ENCODE results near the gene REPS2.

Gene REPS2

GRCh38 chrX:17024886-17025285, 78.4 kb downstream of the REPS2 start:
- H3K9me3 ChIP-seq (ENCODE audit: control insufficient read depth, low read length), result peaks cover 4% of the 10 kb centered on the region
- H3K4me1 ChIP-seq (ENCODE audit: control insufficient read depth, insufficient read depth, low read length), result peaks cover 27% of the 10 kb centered on the region
- H3K36me3 ChIP-seq (ENCODE audit: control insufficient read depth, insufficient read depth, low read length, severe bottlenecking), result no peaks in the 10 kb centered on the region
- H3K27me3 ChIP-seq (replicated peaks; ENCODE audit: control insufficient read depth, insufficient read depth, low read length), result peaks cover 12% of the 10 kb centered on the region
- H3K9ac ChIP-seq (ENCODE audit: low read length), result no peak overlapping the region
- DNase-seq (ENCODE audit: low read depth), result no peak
- no peak overlapping the region for H3K4me3 ChIP-seq (ENCODE audit: low read length)

DNA sequence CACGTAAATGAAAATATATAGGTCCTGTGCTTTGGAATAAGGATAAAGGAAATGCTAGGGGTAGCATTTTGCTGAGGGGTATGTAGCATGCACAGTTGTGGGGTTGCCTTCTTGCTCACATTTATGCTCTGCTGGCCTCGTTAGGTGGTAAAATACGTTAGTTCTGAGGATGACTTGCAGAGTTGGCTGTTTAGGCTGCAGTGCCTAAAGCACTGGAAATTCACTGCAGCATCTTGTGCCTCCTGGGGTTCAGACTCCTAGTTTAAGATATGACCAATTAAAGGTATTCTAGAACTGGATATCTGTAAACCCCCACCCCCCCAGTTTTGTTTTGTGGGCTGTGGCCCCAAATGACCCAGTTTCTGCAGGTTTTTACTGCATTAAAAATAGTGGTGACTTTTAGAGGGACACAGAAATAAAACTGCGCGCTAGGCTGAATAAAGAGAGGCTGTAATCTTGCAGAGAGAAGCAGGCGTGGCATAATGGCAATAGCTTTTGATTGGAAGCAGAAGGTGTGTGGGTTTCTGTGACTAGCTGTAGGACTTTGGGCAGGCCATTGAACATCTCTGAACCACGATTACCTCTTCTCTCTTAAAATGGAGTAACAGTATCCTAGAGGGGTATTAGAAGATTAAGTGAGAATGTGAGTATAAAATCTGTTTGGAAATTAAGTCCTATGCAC, 79.3 kb downstream of the REPS2 start:
- Histone ChIP-seq H3K36me3 (ENCODE audit: control insufficient read depth, insufficient read depth, low read length, severe bottlenecking) (no peaks in the 10 kb centered on the region), H3K4me3 (ENCODE audit: low read length) (no peak overlapping the region), H3K9me3 (ENCODE audit: control insufficient read depth, low read length) (peaks cover 4% of the 10 kb centered on the region), H3K27me3 (replicated peaks; ENCODE audit: control insufficient read depth, insufficient read depth, low read length) (peaks cover 12% of the 10 kb centered on the region), H3K9ac (ENCODE audit: low read length) (no peak overlapping the region), H3K4me1 (ENCODE audit: control insufficient read depth, insufficient read depth, low read length) (peaks cover 21% of the 10 kb centered on the region)
- no peak for DNase-seq (ENCODE audit: low read depth)

GRCh38 chrX:17027931-17028330, 81.5 kb downstream of the REPS2 start:
- Histone ChIP-seq H3K9ac (ENCODE audit: low read length) (no peak overlapping the region), H3K36me3 (ENCODE audit: control insufficient read depth, insufficient read depth, low read length, severe bottlenecking) (no peaks in the 10 kb centered on the region), H3K9me3 (ENCODE audit: control insufficient read depth, low read length) (peaks cover 4% of the 10 kb centered on the region), H3K4me1 (ENCODE audit: control insufficient read depth, insufficient read depth, low read length) (peaks cover 11% of the 10 kb centered on the region), H3K4me3 (ENCODE audit: low read length) (no peak overlapping the region), H3K27me3 (replicated peaks; ENCODE audit: control insufficient read depth, insufficient read depth, low read length) (peaks cover 17% of the 10 kb centered on the region)
- DNase-seq (ENCODE audit: low read depth), result no peak

- no peak for DNase-seq (ENCODE audit: low read depth)
- Histone ChIP-seq H3K9ac (ENCODE audit: low read length) (no peak overlapping the region), H3K9me3 (ENCODE audit: control insufficient read depth, low read length) (peaks cover 4% of the 10 kb centered on the region), H3K27me3 (replicated peaks; ENCODE audit: control insufficient read depth, insufficient read depth, low read length) (peaks cover 18% of the 10 kb centered on the region), H3K36me3 (ENCODE audit: control insufficient read depth, insufficient read depth, low read length, severe bottlenecking) (no peaks in the 10 kb centered on the region), H3K4me1 (ENCODE audit: control insufficient read depth, insufficient read depth, low read length) (peaks cover 11% of the 10 kb centered on the region), H3K4me3 (ENCODE audit: low read length) (no peak overlapping the region)
Measured at GRCh38 chrX:17028356-17028755, 81.9 kb downstream of the REPS2 start.

- Histone ChIP-seq H3K9me3 (ENCODE audit: control insufficient read depth, low read length) (peaks cover 4% of the 10 kb centered on the region), H3K36me3 (ENCODE audit: control insufficient read depth, insufficient read depth, low read length, severe bottlenecking) (no peaks in the 10 kb centered on the region), H3K4me1 (ENCODE audit: control insufficient read depth, insufficient read depth, low read length) (peaks cover 11% of the 10 kb centered on the region), H3K9ac (ENCODE audit: low read length) (no peak overlapping the region), H3K4me3 (ENCODE audit: low read length) (no peak overlapping the region), H3K27me3 (replicated peaks; ENCODE audit: control insufficient read depth, insufficient read depth, low read length) (peaks cover 21% of the 10 kb centered on the region)
- DNase-seq (ENCODE audit: low read depth), result no peak
Measured at GRCh38 chrX:17030092-17030491, 83.6 kb downstream of the REPS2 start.

DNA sequence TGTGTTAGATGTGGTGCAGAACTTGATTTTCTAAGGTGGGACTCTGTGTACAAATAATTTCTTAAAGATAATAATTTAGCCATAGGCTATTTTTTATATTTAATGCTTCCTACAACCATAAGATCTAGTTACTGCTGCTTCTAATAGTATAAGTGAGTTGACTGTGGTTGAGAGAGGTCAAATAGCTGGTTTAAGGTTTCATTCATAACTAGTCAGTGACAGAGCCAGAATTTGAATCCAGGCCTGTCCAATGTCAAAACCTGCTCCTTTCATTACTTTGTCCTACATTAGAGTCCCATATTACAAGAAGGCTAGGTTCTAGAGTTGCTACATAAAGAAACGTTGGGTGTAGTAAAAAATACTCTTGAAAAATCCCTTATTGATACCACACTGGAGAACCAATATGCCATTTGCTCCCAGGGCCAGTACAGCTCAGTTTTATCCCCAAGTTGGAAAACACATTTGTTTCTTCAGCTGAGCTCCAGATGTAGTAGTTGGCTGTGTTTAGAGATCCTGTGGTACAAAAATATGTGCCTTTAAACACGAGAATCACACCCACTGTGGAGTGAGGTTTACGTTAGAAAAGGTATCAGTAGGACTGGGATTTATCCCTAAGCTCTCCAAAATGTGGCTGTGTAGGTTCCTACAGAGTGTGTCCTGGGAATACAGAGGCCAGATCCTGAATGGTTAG, 84.3 kb downstream of the REPS2 start:
- no peaks in the 10 kb centered on the region for H3K36me3 ChIP-seq (ENCODE audit: control insufficient read depth, insufficient read depth, low read length, severe bottlenecking)
- peaks cover 4% of the 10 kb centered on the region for H3K9me3 ChIP-seq (ENCODE audit: control insufficient read depth, low read length)
- peak; percentile 40 for DNase-seq (ENCODE audit: low read depth)
- H3K4me1 ChIP-seq (ENCODE audit: control insufficient read depth, insufficient read depth, low read length), result peaks cover 11% of the 10 kb centered on the region
- no peak overlapping the region for H3K9ac ChIP-seq (ENCODE audit: low read length)
- H3K27me3 ChIP-seq (replicated peaks; ENCODE audit: control insufficient read depth, insufficient read depth, low read length), result peaks cover 21% of the 10 kb centered on the region
- H3K4me3 ChIP-seq (ENCODE audit: low read length), result no peak overlapping the region

- Histone ChIP-seq H3K9me3 (ENCODE audit: control insufficient read depth, low read length) (peaks cover 4% of the 10 kb centered on the region), H3K9ac (ENCODE audit: low read length) (no peak overlapping the region), H3K4me1 (ENCODE audit: control insufficient read depth, insufficient read depth, low read length) (peaks cover 11% of the 10 kb centered on the region), H3K27me3 (replicated peaks; ENCODE audit: control insufficient read depth, insufficient read depth, low read length) (peaks cover 21% of the 10 kb centered on the region), H3K4me3 (ENCODE audit: low read length) (no peak overlapping the region), H3K36me3 (ENCODE audit: control insufficient read depth, insufficient read depth, low read length, severe bottlenecking) (no peaks in the 10 kb centered on the region)
- no peak for DNase-seq (ENCODE audit: low read depth)
Measured at GRCh38 chrX:17031827-17032226, 85.4 kb downstream of the REPS2 start.

DNA sequence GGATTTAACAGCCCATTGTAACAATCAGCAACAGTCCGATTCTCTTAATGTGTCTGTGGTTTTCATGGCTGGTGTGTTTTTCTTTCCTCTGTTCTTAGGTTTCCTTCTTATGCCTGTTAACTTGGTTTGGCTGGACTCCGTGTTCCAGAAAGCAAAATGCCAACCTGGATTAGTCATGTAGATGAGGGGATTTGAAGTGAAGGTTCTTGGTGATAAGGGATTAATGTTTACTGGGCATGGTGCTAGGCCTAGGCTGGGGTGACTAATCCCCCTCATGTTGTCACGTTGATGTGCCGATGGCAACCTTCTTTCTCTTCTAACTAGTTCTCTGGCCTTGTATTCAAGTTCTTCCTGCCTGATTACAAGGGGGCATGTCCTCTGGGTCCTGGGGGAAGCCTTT, 85.9 kb downstream of the REPS2 start:
- DNase-seq (ENCODE audit: low read depth), result peak; percentile 48
- H3K9ac ChIP-seq (ENCODE audit: low read length), result no peak overlapping the region
- peaks cover 11% of the 10 kb centered on the region for H3K4me1 ChIP-seq (ENCODE audit: control insufficient read depth, insufficient read depth, low read length)
- H3K9me3 ChIP-seq (ENCODE audit: control insufficient read depth, low read length), result peaks cover 4% of the 10 kb centered on the region
- H3K4me3 ChIP-seq (ENCODE audit: low read length), result no peak overlapping the region
- peaks cover 16% of the 10 kb centered on the region for H3K27me3 ChIP-seq (replicated peaks; ENCODE audit: control insufficient read depth, insufficient read depth, low read length)
- H3K36me3 ChIP-seq (ENCODE audit: control insufficient read depth, insufficient read depth, low read length, severe bottlenecking), result no peaks in the 10 kb centered on the region

GRCh38 chrX:17033225-17033624, 86.8 kb downstream of the REPS2 start:
- Histone ChIP-seq H3K27me3 (replicated peaks; ENCODE audit: control insufficient read depth, insufficient read depth, low read length) (peaks cover 12% of the 10 kb centered on the region), H3K36me3 (ENCODE audit: control insufficient read depth, insufficient read depth, low read length, severe bottlenecking) (no peaks in the 10 kb centered on the region), H3K4me1 (ENCODE audit: control insufficient read depth, insufficient read depth, low read length) (peaks cover 11% of the 10 kb centered on the region), H3K9ac (ENCODE audit: low read length) (no peak overlapping the region), H3K4me3 (ENCODE audit: low read length) (no peak overlapping the region), H3K9me3 (ENCODE audit: control insufficient read depth, low read length) (peaks cover 2% of the 10 kb centered on the region)
- no peak for DNase-seq (ENCODE audit: low read depth)

DNA sequence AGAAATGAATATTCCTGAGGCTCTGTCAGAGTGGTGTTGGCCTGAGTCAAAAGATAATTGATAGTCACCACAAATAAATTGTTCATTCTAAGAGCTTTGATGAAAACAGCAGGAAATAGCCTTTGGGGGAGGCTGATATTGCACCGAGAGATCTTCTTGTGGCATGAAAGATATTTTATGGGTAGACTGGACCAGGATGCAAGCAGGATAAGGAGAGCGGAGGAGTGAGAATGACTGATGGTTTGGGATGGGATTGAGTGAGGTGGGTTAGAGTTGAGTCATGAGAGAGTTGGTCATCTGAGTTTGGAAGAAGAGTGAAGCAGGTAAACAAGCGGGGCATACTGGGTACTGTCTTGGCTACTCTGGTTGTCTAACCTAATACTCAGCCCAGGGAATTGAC, 88.7 kb downstream of the REPS2 start:
- Histone ChIP-seq H3K27me3 (replicated peaks; ENCODE audit: control insufficient read depth, insufficient read depth, low read length) (peaks cover 20% of the 10 kb centered on the region), H3K36me3 (ENCODE audit: control insufficient read depth, insufficient read depth, low read length, severe bottlenecking) (no peaks in the 10 kb centered on the region), H3K4me3 (ENCODE audit: low read length) (no peak overlapping the region), H3K4me1 (ENCODE audit: control insufficient read depth, insufficient read depth, low read length) (peaks cover 29% of the 10 kb centered on the region), H3K9ac (ENCODE audit: low read length) (no peak overlapping the region), H3K9me3 (ENCODE audit: control insufficient read depth, low read length) (no peaks in the 10 kb centered on the region)
- DNase-seq (ENCODE audit: low read depth), result no peak

DNA sequence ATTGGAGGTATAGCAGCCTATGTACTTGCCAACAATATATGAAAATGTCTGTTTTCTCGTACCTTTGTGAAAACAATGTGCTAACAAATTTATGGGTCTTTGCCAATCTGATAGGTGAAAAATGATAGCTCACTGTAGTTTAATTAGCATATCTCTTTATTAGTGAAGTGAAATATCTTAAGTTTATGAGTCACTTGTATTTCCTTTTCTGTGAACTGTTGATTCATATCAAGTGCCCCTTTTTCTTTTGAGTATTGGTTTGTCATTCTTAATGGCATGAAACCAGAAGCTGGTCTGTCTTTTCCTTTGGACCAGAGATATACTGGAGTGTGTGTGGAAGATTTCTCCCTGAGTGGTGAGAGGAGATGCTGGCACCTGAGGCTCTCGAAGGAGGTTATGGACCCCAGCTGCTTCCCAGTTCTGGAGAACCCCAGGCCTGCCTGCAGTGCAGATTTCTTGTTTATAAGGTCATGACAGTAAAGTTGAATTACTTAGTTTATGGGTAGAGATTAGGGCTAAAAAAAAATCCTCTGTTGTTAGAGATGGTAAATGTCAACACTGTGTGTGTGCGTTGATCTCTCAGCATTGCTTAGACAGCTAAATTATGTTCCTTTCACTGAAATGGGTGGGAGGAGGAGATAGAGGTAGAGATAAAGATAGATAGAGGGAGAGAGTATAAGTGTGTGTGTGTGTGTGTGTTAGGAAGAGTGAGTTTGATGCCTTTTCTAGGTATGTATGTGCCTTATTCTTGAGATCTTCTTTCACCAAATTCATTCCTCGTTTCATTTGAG, 89.9 kb downstream of the REPS2 start:
- peaks cover 5% of the 10 kb centered on the region for H3K9me3 ChIP-seq (ENCODE audit: control insufficient read depth, low read length)
- H3K4me1 ChIP-seq (ENCODE audit: control insufficient read depth, insufficient read depth, low read length), result peaks cover 32% of the 10 kb centered on the region
- peaks cover 22% of the 10 kb centered on the region for H3K27me3 ChIP-seq (replicated peaks; ENCODE audit: control insufficient read depth, insufficient read depth, low read length)
- no peaks in the 10 kb centered on the region for H3K36me3 ChIP-seq (ENCODE audit: control insufficient read depth, insufficient read depth, low read length, severe bottlenecking)
- no peak for DNase-seq (ENCODE audit: low read depth)
- no peak overlapping the region for H3K4me3 ChIP-seq (ENCODE audit: low read length)
- H3K9ac ChIP-seq (ENCODE audit: low read length), result no peak overlapping the region

Measured in adipocyte (in vitro differentiated cells).